ENCODE results near the gene ARFGEF3. TPM values are rescaled to one million over a fixed set of nuclear protein-coding genes. Genes with fewer than 3 reads are reported as not detected.

Gene ARFGEF3
- total and polyA plus RNA-seq, 2 experiments from 2014 or later: 5.8 to 24.6 TPM

GRCh38 chr6:138230759-138231380, 69.1 kb downstream of the ARFGEF3 start:
- H3K4me3 ChIP-seq: no peak overlapping the region
- ATAC-seq: no peak
- no peaks in the 10 kb centered on the region for H4K20me1 ChIP-seq (replicated peaks; ENCODE audit: insufficient read depth)
- H3K4me1 Mint-ChIP-seq: peaks cover 28% of the 10 kb centered on the region
- no peak overlapping the region for H3K4me2 ChIP-seq
- H3K27ac ChIP-seq (ENCODE audit: low read depth): no peak overlapping the region
- no peaks in the 10 kb centered on the region for H3K36me3 Mint-ChIP-seq (ENCODE audit: low read depth)
- DNase-seq (ENCODE audit: low spot score): no peak
- no peak overlapping the region for H3K4me3 Mint-ChIP-seq
- no peaks in the 10 kb centered on the region for H3K36me3 ChIP-seq (ENCODE audit: insufficient read depth)
- H3F3A ChIP-seq (replicated peaks; ENCODE audit: low read depth): no peaks in the 10 kb centered on the region
- no peaks in the 10 kb centered on the region for H3K9me3 Mint-ChIP-seq
- TF ChIP-seq CTCF (conservative IDR thresholded peaks at IDR 0.05; ENCODE audit: low read depth in 2 of 2): no peak
- no peak for TF ChIP-seq JUNB (IDR thresholded peaks at IDR 0.05; ENCODE audit: unreplicated experiment)
- TF ChIP-seq STAT1 (IDR thresholded peaks at IDR 0.05; ENCODE audit: unreplicated experiment): no peak
- no peak for TF ChIP-seq EZH2 (IDR thresholded peaks at IDR 0.05; ENCODE audit: low read depth, unreplicated experiment)
- no peak for TF ChIP-seq ZNF331 (CRISPR knock-in tag; IDR thresholded peaks at IDR 0.05; ENCODE audit: low read depth)
- TF ChIP-seq ZNF114 (CRISPR knock-in tag; IDR thresholded peaks at IDR 0.05): no peak
- no peaks in the 10 kb centered on the region for H3K27me3 ChIP-seq (ENCODE audit: insufficient read depth)
- H3K9me2 ChIP-seq (ENCODE audit: insufficient read depth): no peaks in the 10 kb centered on the region
- peak overlapping the region; percentile 1; the same call in 1 of the 2 replicates for H3K27ac Mint-ChIP-seq
- no peaks in the 10 kb centered on the region for H3K79me2 ChIP-seq (replicated peaks; ENCODE audit: insufficient read depth)
- H3K4me1 ChIP-seq (ENCODE audit: insufficient read depth): no peaks in the 10 kb centered on the region
- no peaks in the 10 kb centered on the region for H3K27me3 Mint-ChIP-seq (ENCODE audit: insufficient read depth, low read depth, poor library complexity)
- no peak overlapping the region for H2AFZ ChIP-seq

GRCh38 chr6:138231381-138231886, 69.7 kb downstream of the ARFGEF3 start:
- H3K36me3 Mint-ChIP-seq (ENCODE audit: low read depth): no peaks in the 10 kb centered on the region
- no peak overlapping the region for H3K27ac Mint-ChIP-seq
- Histone ChIP-seq H4K20me1 (replicated peaks; ENCODE audit: insufficient read depth) (no peaks in the 10 kb centered on the region), H3K4me2 (no peak overlapping the region), H3K4me3 (no peak overlapping the region), H2AFZ (no peak overlapping the region), H3K79me2 (replicated peaks; ENCODE audit: insufficient read depth) (no peaks in the 10 kb centered on the region), H3K27ac (ENCODE audit: low read depth) (no peak overlapping the region), H3K4me1 (ENCODE audit: insufficient read depth) (no peaks in the 10 kb centered on the region), H3F3A (replicated peaks; ENCODE audit: low read depth) (no peaks in the 10 kb centered on the region), H3K36me3 (ENCODE audit: insufficient read depth) (no peaks in the 10 kb centered on the region), H3K27me3 (ENCODE audit: insufficient read depth) (no peaks in the 10 kb centered on the region), H3K9me2 (ENCODE audit: insufficient read depth) (no peaks in the 10 kb centered on the region)
- no peak for DNase-seq (ENCODE audit: low spot score)
- H3K4me1 Mint-ChIP-seq: peaks cover 27% of the 10 kb centered on the region
- no peak overlapping the region for H3K4me3 Mint-ChIP-seq
- no peaks in the 10 kb centered on the region for H3K27me3 Mint-ChIP-seq (ENCODE audit: insufficient read depth, low read depth, poor library complexity)
- ATAC-seq: no peak
- no peaks in the 10 kb centered on the region for H3K9me3 Mint-ChIP-seq
- no peak for TF ChIP-seq JUNB (IDR thresholded peaks at IDR 0.05; ENCODE audit: unreplicated experiment)
- no peak for TF ChIP-seq NANOG (IDR thresholded peaks at IDR 0.05; ENCODE audit: borderline replicate concordance)
- no peak for TF ChIP-seq ZNF331 (CRISPR knock-in tag; IDR thresholded peaks at IDR 0.05; ENCODE audit: low read depth)
- TF ChIP-seq REST (IDR thresholded peaks at IDR 0.05; ENCODE audit: unreplicated experiment): no peak
- TF ChIP-seq CTCF (conservative IDR thresholded peaks at IDR 0.05; ENCODE audit: low read depth in 2 of 2): no peak
- TF ChIP-seq ETS1 (IDR thresholded peaks at IDR 0.05): no peak
- no peak for TF ChIP-seq ZNF114 (CRISPR knock-in tag; IDR thresholded peaks at IDR 0.05)
- no peak for TF ChIP-seq CREB1 (CRISPR knock-in tag; IDR thresholded peaks at IDR 0.05; ENCODE audit: low read depth)
